Measurements from ENCODE around the gene TPTE2.

DNA sequence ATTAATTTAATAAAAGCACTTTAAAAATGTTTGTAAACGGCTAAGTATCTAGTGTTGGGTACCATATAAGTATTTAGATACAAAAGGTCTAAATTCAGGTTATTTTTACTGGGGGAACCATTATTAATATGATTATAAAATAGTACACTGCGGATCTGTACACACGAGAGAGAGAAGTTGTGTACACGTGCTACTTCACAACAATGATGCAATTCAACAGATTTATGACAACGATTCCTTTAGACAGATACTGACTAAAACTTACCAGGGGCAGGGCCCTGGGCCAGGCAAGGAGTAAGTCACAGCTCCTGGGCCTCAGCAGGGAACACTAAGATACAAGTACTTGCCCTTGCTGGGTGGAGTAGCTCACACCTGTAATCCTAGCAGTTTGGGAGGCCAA is 29.1 kb upstream of the TPTE2 start:
- TF ChIP-seq, protein P1, sequence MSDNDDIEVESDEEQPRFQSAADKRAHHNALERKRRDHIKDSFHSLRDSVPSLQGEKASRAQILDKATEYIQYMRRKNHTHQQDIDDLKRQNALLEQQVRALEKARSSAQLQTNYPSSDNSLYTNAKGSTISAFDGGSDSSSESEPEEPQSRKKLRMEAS (IDR thresholded peaks at IDR 0.05), result no peak
- TF ChIP-seq, protein P2, sequence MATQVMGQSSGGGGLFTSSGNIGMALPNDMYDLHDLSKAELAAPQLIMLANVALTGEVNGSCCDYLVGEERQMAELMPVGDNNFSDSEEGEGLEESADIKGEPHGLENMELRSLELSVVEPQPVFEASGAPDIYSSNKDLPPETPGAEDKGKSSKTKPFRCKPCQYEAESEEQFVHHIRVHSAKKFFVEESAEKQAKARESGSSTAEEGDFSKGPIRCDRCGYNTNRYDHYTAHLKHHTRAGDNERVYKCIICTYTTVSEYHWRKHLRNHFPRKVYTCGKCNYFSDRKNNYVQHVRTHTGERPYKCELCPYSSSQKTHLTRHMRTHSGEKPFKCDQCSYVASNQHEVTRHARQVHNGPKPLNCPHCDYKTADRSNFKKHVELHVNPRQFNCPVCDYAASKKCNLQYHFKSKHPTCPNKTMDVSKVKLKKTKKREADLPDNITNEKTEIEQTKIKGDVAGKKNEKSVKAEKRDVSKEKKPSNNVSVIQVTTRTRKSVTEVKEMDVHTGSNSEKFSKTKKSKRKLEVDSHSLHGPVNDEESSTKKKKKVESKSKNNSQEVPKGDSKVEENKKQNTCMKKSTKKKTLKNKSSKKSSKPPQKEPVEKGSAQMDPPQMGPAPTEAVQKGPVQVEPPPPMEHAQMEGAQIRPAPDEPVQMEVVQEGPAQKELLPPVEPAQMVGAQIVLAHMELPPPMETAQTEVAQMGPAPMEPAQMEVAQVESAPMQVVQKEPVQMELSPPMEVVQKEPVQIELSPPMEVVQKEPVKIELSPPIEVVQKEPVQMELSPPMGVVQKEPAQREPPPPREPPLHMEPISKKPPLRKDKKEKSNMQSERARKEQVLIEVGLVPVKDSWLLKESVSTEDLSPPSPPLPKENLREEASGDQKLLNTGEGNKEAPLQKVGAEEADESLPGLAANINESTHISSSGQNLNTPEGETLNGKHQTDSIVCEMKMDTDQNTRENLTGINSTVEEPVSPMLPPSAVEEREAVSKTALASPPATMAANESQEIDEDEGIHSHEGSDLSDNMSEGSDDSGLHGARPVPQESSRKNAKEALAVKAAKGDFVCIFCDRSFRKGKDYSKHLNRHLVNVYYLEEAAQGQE (IDR thresholded peaks at IDR 0.05; ENCODE audit: low read depth), result no peak
- TF ChIP-seq CREB1 (IDR thresholded peaks at IDR 0.05; ENCODE audit: low read depth), result no peak
- TF ChIP-seq RAD21 (IDR thresholded peaks at IDR 0.05; ENCODE audit: low read depth), result no peak
- no peak for TF ChIP-seq EP300 (IDR thresholded peaks at IDR 0.05; ENCODE audit: borderline replicate concordance)
